K562 (cell line): Measurements from ENCODE around the gene FAM50A. TPM values are rescaled to one million over a fixed set of nuclear protein-coding genes. Genes with fewer than 3 reads are reported as not detected.

ENCODE experiments used
- ASH1L ChIP-seq: fragments of 450-650 bp; IDR thresholded peaks from 2 replicates; pipeline ENCODE4 v1.6.1; 2018; ENCODE audit warnings: borderline replicate concordance, mild to moderate bottlenecking, low read depth; ENCODE audit not compliant: partially characterized antibody
- BRCA1 ChIP-seq, 2 experiments: fragments of 450-650 bp in 1 of 2; sonication (generic) in 1 of 2; formaldehyde crosslinking in 1 of 2; IDR thresholded peaks; 2 replicates each; pipeline versions ENCODE4 v1.5.0 to v1.6.1; 2017 to 2020; ENCODE audit warnings: mild to moderate bottlenecking in 1 of 2, missing genetic modification reagents in 1 of 2
- CAMTA2 ChIP-seq: fragments of 250-450 bp; sonication (Bioruptor Pico); conservative IDR thresholded peaks from 2 replicates; pipeline ENCODE4 v1.5.1; 2022
- CC2D1A ChIP-seq: fragments of 450-650 bp; IDR thresholded peaks from 2 replicates; pipeline ENCODE4 v1.6.1; 2017; ENCODE audit warnings: mild to moderate bottlenecking
- FOXP1 ChIP-seq: sonication (generic); formaldehyde crosslinking; IDR thresholded peaks from 2 replicates; pipeline ENCODE4 v1.8.0; 2022; ENCODE audit warnings: mild to moderate bottlenecking, missing genetic modification reagents
- FUS ChIP-seq: fragments of 200-400 bp; formaldehyde crosslinking; optimal IDR thresholded peaks from 2 replicates; pipeline ENCODE3; 2017; ENCODE audit warnings: low read depth, low read length
- MGA ChIP-seq: fragments of 450-650 bp; IDR thresholded peaks from 2 replicates; pipeline ENCODE4 v1.6.1; 2016; ENCODE audit warnings: mild to moderate bottlenecking, moderate library complexity
- MXI1 ChIP-seq: IDR thresholded peaks from 2 replicates; pipeline ENCODE4 v1.6.1; 2011; ENCODE audit warnings: low read depth, mild to moderate bottlenecking, improper control_type of control experiment, low read length
- NFXL1 ChIP-seq: fragments of 450-650 bp; formaldehyde crosslinking; IDR thresholded peaks from 2 replicates; pipeline ENCODE4 v1.4.0; 2021; ENCODE audit warnings: mild to moderate bottlenecking
- NRF1 ChIP-seq, 2 experiments: fragments of 450-650 bp; IDR thresholded peaks in 1 of 2; conservative IDR thresholded peaks in 1 of 2; 2 replicates each; pipeline ENCODE4 v1.6.1; 2014; ENCODE audit warnings: mild to moderate bottlenecking in 2 of 2
- RBFOX2 ChIP-seq: fragments of 200-400 bp; formaldehyde crosslinking; IDR thresholded peaks from 2 replicates; pipeline ENCODE4 v1.6.1; 2017; ENCODE audit warnings: low read depth, mild to moderate bottlenecking, low read length, moderate library complexity
- SP1 ChIP-seq: sonication (generic); formaldehyde crosslinking; IDR thresholded peaks from 2 replicates; pipeline ENCODE4 v1.8.1; 2022; ENCODE audit warnings: mild to moderate bottlenecking, missing genetic modification reagents
- TGIF2 ChIP-seq: sonication (generic); formaldehyde crosslinking; IDR thresholded peaks from 2 replicates; pipeline ENCODE4 v1.8.1; 2022; ENCODE audit warnings: mild to moderate bottlenecking, missing genetic modification reagents, moderate library complexity
- ZBTB49 ChIP-seq: sonication (generic); formaldehyde crosslinking; IDR thresholded peaks from 2 replicates; pipeline ENCODE4 v1.8.0; 2022; ENCODE audit warnings: missing genetic modification reagents, mild to moderate bottlenecking, borderline replicate concordance
- ZEB2 ChIP-seq: fragments of 450-650 bp; IDR thresholded peaks from 2 replicates; pipeline ENCODE4 v1.6.1; 2016
- polyA plus RNA-seq, 8 experiments: library from polyadenylated mRNA; depleted of rRNA in 4 of 8; stranded (reverse) in 5 of 8; unstranded in 3 of 8; fragments of >200 nt; fragmentation: Nextera tagmentation in 2 of 8; fragmentation: Illumina TruSeq in 1 of 8; extraction: Ambion mirVana in 2 of 8; extraction: Trizol in 1 of 8; gene quantifications; 2 replicates each; pipeline versions ENCODE4 v1.2.1 to v1.2.3, GENCODE V29; 2011 to 2014; ENCODE audit warnings: inconsistent platforms in 1 of 8, missing spikeins in 1 of 8
- total RNA-seq, 7 experiments: library from RNA; depleted of rRNA in 6 of 7; stranded (reverse); fragments of >200 nt in 6 of 7; fragmentation: Illumina TruSeq in 2 of 7; extraction: Trizol in 2 of 7; gene quantifications; 2 replicates each; pipeline versions ENCODE4 v1.2.1 to v1.2.3, GENCODE V29; 2011 to 2021; ENCODE audit warnings: low replicate concordance in 1 of 7

FAM50A gene
- total and polyA plus RNA-seq, 9 of the 15 experiments (the other 6 are each of a cell fraction or from before 2014, with no cell fraction given): 4.4 to 114 (median 67.3) TPM

GRCh38 chrX:154401045-154401799 lies 42.7 kb upstream of the FAM50A start (continued):
- peak; percentile 43; the same call in 1 of the 2 replicates for TF ChIP-seq FOXP1
- peak; percentile 32; the same call in 1 of the 2 replicates for TF ChIP-seq ZEB2
- no peak for TF ChIP-seq ZBTB49 (CRISPR knock-in tag)
- no peak for TF ChIP-seq FUS
- no peak for TF ChIP-seq NRF1 (conservative IDR thresholded peaks at IDR 0.05 in 1 of 2, IDR thresholded peaks at IDR 0.05 in 1 of 2)
- TF ChIP-seq MGA: no peak
- no peak for TF ChIP-seq BRCA1 (IDR thresholded peaks at IDR 0.05)
- no peak for TF ChIP-seq BRCA1 (CRISPR knock-in tag; IDR thresholded peaks at IDR 0.05)
- peak; percentile 38 for TF ChIP-seq RBFOX2
- TF ChIP-seq NFXL1 (CRISPR knock-in tag): 0 out of 2 replicates have a peak, but pooled peaks have one; percentile 62
- peak; percentile 10; the same call in 1 of the 2 replicates for TF ChIP-seq MXI1
- no peak for TF ChIP-seq TGIF2 (CRISPR knock-in tag)
- no peak for TF ChIP-seq CAMTA2 (CRISPR knock-in tag)
- peak; percentile 64; the same call in 1 of the 2 replicates for TF ChIP-seq SP1 (CRISPR knock-in tag)
- TF ChIP-seq ASH1L: no peak
- TF ChIP-seq CC2D1A: no peak
